CD4-positive, alpha-beta T cell treated with Interleukin-6 for 4 hours (primary cell): ENCODE measurements around the gene KRTAP1-3.
"Not testable (repeated sequence)": the region's sequence is repeated elsewhere in the genome, so short reads cannot be mapped to it uniquely, and the experiment has no call there.

ENCODE experiments used
- DNase-seq: peaks from one replicate; pipeline ENCODE4 v3.0.0-alpha.2; 2020; ENCODE audit warnings: mixed read lengths

Gene KRTAP1-3

GRCh38 chr17:41034346-41034935, at the start of gene KRTAP1-3:
Gene KRTAP1-3, minus strand, starts transcription at chr17:41034874. Its CDS starts 53 bp downstream, at chr17:41034821.
- DNase-seq = not testable (repeated sequence)

- not testable (repeated sequence) for DNase-seq
Observed at GRCh38 chr17:41084100-41084856, 49.6 kb upstream of the KRTAP1-3 start, which contains the start of gene KRTAP4-7. Gene KRTAP4-7, plus strand, starts transcription at chr17:41084150. Its CDS starts 57 bp downstream, at chr17:41084207.

- DNase-seq = not testable (repeated sequence)
Observed at GRCh38 chr17:41083427-41083826, 48.8 kb upstream of the KRTAP1-3 start.

DNA sequence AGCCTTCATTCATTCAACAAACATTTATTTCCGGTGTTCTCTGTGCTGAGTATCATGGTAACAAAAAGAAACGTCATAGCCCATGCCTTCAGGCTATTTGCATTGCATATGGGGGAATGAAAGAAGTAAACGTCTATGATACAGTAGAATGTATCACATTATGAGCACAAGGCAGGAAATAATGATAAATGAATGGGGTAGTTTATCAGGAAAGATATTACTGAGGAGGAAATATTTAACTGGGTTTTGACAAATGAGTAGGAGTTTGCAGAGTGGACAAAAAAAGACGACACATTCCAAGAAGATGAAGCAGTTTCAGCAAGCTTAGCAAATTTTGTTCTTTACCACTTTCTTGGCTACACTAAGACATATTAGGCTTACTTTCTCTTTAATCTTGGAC, 48.0 kb upstream of the KRTAP1-3 start:
- no peak for DNase-seq

GRCh38 chr17:41076788-41077187, 42.1 kb upstream of the KRTAP1-3 start:
- DNase-seq = no peak

- no peak for DNase-seq
Observed at GRCh38 chr17:41073676-41074075, 39.0 kb upstream of the KRTAP1-3 start.

DNA sequence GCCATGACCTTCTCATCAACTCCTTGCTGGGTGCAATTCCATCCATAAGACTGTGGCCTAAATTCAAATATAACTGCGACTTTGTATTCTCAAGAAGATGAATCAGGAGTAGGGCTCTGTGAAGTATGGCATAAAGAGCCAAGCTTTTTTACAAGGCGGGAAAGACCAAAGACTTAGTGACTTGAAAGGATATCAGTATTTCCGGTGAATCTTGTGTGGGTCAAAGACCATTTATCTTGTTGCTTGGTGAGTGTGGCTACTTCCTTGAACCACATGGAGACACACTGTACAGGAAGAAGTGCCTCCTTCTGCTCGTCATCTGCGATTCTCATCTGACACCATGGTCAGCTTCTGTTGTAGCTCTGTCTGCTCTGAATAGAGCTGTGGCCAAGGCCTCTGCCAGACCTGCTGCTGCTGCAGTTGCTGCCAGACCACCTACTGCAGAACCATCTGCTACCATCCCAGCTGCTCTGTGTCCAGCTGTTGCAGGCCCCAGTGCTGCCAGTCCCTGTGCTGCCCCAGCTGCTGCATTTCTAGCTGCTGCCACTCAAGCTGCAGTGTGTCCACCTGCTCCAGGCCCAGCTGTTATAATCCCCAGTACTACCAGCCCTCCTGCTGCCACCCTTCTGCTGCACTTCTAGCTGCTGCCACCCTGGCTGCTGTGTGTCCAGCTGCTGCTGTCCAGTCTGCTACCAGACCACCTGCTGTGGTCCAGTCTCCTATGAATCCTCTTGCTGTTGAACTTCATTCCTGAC, 37.1 kb upstream of the KRTAP1-3 start:
- DNase-seq = no peak

- no peak for DNase-seq
Observed at GRCh38 chr17:41069031-41069430, 34.4 kb upstream of the KRTAP1-3 start.

GRCh38 chr17:41067281-41067680, 32.6 kb upstream of the KRTAP1-3 start:
- no peak for DNase-seq

DNA sequence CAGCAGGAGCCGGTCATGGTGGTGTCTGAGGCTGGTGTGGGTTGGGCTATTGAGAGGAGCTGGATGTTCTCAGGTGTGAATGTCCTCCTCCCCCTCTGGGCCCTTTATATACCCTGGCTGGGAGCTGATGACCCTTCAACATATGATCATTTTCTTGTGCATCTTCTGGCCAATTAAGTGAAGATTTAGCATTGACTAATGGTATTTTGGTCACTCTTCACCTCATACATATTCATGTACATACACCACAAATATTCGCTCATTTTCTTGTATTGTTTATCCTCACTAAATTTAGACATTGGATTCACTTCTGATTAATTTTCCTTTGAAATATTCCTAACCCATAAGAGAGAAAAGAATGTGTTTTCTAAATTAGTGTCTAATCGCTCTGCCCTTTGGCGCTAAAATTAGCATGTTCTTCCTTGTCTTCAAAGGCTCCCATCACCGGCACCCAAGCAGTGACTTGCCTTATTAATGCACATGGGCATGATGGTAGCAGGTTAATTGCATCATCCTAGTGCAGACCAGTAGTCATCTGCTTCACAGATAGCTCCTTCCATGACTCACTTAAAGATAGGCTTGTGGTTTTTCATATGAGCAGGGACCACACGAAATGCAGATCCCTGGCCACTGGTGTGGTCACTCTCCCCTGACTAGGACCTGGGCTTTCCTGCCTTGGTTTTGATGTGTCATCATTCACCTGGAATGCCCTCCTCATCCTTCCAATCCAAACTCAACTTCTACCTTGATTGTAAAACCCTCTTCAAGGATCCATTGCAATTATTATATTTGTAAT, 31.4 kb upstream of the KRTAP1-3 start, which contains the start of gene KRTAP2-4:
Gene KRTAP2-4, minus strand, starts transcription at position 51 of the 796 bp plus-strand sequence. Its CDS starts 34 bp downstream, at position 17.
- no peak for DNase-seq

DNA sequence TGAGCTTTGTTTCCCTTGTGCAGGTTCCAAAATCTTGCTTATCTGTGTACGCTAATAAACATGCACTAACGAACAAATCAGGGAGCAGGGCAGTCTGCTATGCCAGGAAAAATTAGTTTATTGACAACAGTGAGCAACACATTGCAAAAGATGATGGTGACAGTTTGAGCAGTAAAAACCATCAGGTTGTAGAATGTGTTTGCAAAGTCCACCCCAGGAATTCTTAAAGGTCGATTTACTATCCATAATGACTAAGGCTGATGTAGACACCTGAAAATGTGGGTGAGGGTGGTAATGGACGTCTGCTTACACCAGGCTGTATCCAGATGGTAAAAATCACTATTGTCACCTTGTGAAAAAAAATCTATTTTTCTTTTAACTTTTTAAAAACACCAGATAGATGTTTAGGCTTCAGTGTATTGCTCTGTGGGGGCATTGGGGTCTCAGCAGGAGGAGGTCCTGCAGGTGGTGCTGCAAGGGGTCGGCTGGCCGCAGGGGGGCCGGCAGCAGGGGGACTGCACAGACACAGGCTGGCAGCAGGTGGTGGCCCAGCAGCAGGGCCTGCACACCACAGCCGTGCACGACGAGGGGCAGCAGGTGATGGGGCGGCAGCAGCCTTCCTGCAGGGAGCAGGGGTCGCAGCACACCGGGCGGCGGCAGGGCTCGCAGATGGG, 30.5 kb upstream of the KRTAP1-3 start:
- not testable (repeated sequence) for DNase-seq

DNA sequence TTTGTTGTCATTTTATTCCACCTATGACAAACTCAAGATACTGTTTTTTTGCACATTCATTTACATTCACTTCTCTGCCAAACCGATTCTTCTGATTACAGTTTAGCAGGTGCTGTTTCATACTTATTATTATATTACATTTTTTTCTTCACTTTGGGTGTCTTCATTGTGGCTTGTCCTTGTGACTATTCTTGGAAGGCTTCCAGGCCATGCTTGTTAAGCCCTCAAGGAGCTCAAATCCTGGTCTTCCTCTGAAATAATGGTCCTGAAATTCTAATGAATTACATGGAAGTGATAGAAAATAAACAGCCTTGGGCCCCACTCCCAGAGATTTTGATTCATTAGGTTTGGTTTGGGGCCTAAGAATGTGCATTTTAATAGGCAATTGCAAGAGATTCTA, 29.6 kb upstream of the KRTAP1-3 start:
- no peak for DNase-seq

GRCh38 chr17:41063449-41063848, 28.8 kb upstream of the KRTAP1-3 start:
- DNase-seq = no peak

DNA sequence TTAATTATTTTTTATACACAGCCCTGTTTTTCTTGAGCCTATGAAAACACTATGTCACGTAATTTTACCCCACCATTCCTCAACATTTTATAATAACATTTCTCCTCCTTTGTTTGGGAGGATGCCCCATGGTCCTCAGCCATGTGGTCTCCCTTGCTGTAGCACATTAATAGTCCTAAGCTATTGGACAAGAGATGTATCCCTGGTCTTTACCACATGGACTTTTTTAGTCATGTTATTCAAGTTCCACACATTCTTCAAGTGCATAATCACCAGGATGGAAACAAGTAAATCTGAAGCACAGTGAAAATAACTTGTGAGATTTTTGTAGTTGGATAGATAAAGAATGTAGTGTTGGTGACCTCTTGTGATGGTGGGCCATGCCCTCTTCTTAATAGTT, 27.3 kb upstream of the KRTAP1-3 start:
- no peak for DNase-seq

- DNase-seq = no peak
Observed at GRCh38 chr17:41060052-41060604, 25.5 kb upstream of the KRTAP1-3 start, which contains the start of gene KRTAP2-3. Gene KRTAP2-3, minus strand, starts transcription at chr17:41060114. Its CDS starts 64 bp downstream, at chr17:41060050.

- not testable (repeated sequence) for DNase-seq
Observed at GRCh38 chr17:41059276-41060051, 24.8 kb upstream of the KRTAP1-3 start.

GRCh38 chr17:41058741-41059140, 24.1 kb upstream of the KRTAP1-3 start:
- DNase-seq = no peak

DNA sequence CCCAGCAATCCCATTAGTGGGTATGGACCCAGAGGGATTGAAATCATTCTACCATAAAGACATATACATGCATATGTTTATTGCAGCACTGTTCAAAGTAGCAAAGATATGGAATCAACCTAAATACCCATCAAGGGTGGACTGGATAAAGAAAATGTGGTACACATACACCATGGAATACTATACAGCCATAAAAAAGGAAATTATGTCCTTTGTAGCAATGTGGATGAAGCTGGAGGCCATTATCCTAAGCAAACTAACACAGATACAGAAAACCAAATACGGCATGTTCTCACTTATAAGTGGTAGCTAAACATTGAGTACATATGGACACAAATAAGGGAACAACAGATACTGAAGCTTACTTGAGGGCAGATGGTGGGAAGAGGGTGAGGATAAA, 22.9 kb upstream of the KRTAP1-3 start:
- no peak for DNase-seq

DNA sequence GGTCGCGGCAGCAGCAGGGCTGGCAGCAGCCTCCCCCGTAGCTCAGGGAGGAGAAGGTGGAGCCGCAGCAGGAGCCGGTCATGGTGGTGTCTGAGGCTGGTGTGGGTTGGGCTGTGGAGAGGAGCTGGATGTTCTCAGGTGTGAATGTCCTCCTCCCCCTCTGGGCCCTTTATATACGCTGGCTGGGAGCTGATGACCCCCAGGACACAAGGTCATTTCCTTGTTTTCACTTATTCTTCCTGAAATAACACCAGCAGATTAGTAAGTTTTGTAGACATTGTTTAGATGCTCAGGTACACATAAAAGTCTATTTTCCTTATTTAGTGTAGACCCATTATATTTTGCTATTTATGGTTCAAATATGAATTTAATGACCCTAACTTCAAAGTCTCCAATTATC, 20.5 kb upstream of the KRTAP1-3 start, which contains the start of gene KRTAP2-2:
Gene KRTAP2-2, minus strand, starts transcription at position 101 of the 400 bp plus-strand sequence. Its CDS starts 19 bp downstream, at position 82.
- DNase-seq = not testable (repeated sequence)

DNA sequence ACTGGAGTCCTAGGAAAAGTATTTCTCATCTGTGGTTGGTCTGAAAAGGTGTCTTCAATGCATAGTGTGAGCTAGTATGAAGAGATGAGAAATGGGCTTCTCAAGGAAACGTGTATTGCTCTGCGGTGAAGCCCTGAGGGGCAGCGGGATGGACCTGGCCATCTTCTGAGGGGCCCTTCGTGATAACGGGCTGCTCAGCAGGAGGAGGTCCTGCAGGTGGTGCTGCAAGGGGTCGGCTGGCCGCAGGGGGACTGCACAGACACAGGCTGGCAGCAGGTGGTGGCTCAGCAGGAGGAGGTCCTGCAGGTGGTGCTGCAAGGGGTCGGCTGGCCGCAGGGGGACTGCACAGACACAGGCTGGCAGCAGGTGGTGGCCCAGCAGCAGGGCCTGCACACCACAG, 19.9 kb upstream of the KRTAP1-3 start:
- DNase-seq = not testable (repeated sequence)

DNA sequence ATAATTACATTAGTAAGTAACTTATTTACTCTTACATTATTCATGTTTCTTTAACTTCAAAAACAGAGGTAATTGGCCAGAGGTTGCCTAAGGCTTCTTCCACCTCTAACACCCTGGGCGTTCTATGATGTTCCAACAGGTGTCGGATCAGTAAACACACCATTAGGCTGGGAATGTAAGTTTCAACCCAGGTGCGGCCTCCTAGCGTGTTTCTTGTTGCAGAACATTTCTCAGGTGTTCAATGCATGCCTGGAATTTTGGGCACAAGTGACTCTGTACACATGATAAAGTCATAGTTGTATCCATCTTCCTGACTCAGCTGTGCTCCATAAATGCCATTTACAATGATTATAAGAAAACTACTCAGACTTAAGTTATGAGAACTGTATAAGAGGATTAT, 19.4 kb upstream of the KRTAP1-3 start:
- DNase-seq = no peak
